ENCODE results near the gene FAM180B.

GRCh38 chr11:47592970-47593369, 6.5 kb downstream of the FAM180B start:
- TF ChIP-seq GATA3 (IDR thresholded peaks at IDR 0.05; ENCODE audit: low read depth, low read length) (no peak), GATA2 (IDR thresholded peaks at IDR 0.05; ENCODE audit: low read depth, low read length) (no peak)
